Fibroblast of mammary gland (primary cell): ENCODE data around the gene KIF12.

Experiments
- DNase-seq: peaks from one replicate; pipeline ENCODE4 v3.0.0-alpha.2; 2010; ENCODE audit warnings: low read depth
- H3K4me3 ChIP-seq: 2 replicates; pipeline ENCODE4 v1.5.1; 2011; ENCODE audit warnings: low read depth, mild to moderate bottlenecking, low read length, moderate library complexity; ENCODE audit not compliant: control insufficient read depth
- TF ChIP-seq, protein P1 (sequence below): conservative IDR thresholded peaks from 2 replicates; pipeline ENCODE4 v1.5.1; 2011; ENCODE audit warnings: low read depth, low read length, inconsistent platforms; ENCODE audit not compliant: control insufficient read depth, insufficient read depth

KIF12 gene

DNA sequence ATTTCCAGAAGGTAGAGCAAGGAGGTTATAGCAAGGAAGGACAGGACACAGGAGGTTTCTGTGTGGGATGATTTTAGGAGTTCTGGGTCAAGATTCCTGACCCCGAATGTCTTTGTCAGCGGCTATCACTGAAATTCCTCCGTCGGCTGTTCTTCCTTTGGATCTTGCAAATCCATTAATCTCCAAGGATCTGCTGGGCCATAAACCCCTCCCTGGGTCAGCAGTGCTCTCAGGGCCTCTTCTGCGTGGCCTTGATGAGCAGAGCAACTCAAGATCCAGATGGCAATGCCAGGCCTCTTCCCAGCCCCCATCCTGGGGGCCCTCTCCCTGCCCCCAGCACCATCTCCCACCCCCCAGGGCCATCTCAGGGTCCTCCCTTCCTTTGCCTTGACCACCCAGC lies 40.0 kb upstream of the KIF12 start:
- TF ChIP-seq, protein P1, sequence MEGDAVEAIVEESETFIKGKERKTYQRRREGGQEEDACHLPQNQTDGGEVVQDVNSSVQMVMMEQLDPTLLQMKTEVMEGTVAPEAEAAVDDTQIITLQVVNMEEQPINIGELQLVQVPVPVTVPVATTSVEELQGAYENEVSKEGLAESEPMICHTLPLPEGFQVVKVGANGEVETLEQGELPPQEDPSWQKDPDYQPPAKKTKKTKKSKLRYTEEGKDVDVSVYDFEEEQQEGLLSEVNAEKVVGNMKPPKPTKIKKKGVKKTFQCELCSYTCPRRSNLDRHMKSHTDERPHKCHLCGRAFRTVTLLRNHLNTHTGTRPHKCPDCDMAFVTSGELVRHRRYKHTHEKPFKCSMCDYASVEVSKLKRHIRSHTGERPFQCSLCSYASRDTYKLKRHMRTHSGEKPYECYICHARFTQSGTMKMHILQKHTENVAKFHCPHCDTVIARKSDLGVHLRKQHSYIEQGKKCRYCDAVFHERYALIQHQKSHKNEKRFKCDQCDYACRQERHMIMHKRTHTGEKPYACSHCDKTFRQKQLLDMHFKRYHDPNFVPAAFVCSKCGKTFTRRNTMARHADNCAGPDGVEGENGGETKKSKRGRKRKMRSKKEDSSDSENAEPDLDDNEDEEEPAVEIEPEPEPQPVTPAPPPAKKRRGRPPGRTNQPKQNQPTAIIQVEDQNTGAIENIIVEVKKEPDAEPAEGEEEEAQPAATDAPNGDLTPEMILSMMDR: no peak
- H3K4me3 ChIP-seq: no peak overlapping the region
- no peak for DNase-seq

DNA sequence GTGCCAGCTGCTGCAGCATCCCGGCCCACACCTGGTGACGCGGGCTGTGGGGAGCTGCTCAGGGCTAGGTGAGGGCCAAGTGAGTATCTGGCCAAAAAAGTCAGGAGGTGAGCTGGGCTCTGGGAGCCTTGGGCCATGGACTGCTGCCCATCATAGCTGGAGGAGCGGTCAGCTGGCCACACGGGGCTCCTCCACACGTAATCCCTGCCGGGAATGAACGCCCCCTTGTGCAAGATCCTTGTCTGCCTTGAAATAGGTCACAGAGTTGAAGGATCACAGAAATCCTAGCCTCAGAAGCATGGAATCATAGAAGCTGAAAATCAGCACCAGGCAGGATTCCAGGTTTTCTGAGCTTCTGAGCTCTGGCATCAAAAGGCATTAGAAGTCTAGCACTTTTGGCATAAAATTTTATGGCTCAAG lies 39.5 kb upstream of the KIF12 start:
- TF ChIP-seq, protein P1: peak; percentile 6
- DNase-seq: peak; percentile 65
- no peak overlapping the region for H3K4me3 ChIP-seq

DNA sequence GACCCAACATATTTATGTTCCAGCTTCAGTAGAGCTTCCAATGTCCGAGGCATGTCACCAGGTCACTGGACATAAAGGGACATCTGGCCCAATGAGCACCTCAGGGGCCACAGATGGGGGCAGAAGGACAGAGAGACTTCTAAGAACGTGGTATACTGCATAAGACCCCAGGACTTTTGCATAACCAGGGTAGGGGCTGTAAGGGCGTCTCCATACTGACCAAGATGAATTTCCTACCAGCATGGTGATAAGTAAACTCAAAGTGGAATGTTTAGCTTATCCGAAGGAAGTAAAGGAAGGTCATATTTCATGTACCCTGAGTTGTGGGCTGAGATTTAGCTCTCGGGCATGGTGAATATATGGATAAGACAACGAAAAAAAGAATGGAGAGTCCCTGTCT lies 38.7 kb upstream of the KIF12 start:
- TF ChIP-seq, protein P1: no peak
- DNase-seq: no peak
- H3K4me3 ChIP-seq: no peak overlapping the region

DNA sequence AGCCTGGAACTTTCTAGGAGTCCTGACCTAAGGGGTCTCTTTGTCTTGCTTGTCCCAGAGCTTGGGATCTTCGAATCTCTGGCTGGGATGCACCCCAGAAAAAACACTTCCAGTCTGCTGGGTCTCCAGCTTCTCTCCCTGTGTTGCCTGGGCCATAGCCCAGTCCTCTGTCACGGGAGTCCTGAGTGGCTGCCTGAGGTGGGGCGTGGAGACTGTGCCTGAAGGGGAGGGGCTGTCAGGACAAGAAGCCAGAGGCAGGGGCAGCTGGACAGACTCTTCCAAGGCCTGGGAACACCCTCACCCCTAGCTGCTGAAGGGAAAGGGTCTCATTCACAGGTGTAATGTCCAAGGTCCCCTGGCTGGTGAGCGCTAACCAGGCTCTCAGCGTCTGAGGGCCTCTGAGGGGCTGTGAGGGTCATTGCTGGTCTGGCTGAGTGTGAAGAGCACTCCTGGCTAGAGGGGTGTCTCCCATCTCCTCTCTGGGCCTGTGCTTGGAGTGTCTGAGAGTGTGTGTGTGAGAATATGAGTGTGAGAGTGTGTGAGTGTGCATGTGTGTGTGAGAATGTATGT lies 35.8 kb upstream of the KIF12 start:
- TF ChIP-seq, protein P1: no peak
- no peak overlapping the region for H3K4me3 ChIP-seq
- no peak for DNase-seq

DNA sequence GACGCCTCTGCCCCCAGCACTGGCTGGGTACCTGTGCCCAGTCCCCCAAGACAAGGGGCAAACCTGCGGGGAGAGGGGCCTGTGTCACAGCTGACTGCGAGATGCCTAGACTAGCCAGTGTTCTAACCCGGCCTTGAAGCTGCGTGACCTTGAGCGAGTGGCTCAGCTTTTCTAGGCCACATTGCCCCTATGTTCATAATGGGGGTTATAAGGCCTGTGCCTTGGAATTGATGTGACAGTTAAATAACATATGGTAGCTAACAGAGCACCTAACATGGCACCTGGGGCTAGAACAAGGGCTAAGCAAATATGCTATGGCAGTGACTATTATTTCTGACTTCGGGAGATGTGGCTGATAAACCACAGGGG lies 33.4 kb upstream of the KIF12 start:
- TF ChIP-seq, protein P1: no peak

DNA sequence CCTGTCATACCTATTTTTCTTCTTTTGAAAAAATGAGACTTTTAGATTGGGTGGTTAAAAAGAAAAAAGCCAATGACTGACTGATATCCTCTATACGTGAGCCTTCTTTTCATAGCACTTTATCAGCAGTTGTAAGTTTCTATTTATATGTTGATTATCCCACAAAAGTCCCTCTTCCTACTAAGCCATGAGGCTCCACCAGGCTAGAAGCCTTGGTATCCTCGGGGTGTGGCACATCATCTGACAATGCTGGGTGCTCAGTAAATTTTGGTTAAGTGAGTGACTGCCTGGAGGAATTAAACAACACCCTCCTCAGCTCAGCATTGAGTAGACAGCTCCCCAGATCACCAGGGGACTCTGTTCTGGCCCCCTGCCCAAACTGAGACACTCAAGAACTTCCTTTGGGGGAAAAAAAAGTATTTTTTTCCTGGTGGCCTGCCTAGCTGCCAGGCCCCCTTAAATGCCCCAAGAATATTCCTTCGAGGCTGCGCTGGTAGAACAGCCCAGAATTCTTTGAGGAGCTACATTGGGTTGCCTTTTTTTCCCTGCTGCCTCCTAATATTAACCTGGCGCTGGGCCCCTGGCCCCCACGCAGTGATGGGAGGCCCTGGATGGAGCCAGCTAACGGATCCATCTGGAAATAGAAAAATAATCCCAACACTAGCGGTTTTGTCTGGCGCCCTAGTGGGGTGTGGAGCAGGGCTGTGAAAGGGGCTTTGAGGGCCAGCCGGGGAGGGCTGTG lies 32.9 kb upstream of the KIF12 start:
- H3K4me3 ChIP-seq: no peak overlapping the region
- no peak for DNase-seq
- TF ChIP-seq, protein P1: no peak

More for the DNA sequence above, 33.4 kb upstream of the KIF12 start:
- no peak overlapping the region for H3K4me3 ChIP-seq
- DNase-seq: no peak
